ENCODE results near the gene RFTN1.

RFTN1 gene

GRCh38 chr3:16470590-16470989 lies 42.9 kb downstream of the RFTN1 start:
- ChIA-PET CTCF (no interaction called here), POLR2A (no interaction called here)
- H3K4me3 ChIP-seq (ENCODE audit: low read depth, low read length): no peak overlapping the region
- no peak for TF ChIP-seq CTCF (IDR thresholded peaks at IDR 0.05; ENCODE audit: insufficient read depth, low read length, missing control alignments)
- DNase-seq (ENCODE audit: low read depth, low spot score): no peak

- ChIA-PET CTCF (no interaction called here), POLR2A (no interaction called here)
- no peak overlapping the region for H3K4me3 ChIP-seq (ENCODE audit: low read depth, low read length)
- no peak for DNase-seq (ENCODE audit: low read depth, low spot score)
- TF ChIP-seq CTCF (IDR thresholded peaks at IDR 0.05; ENCODE audit: insufficient read depth, low read length, missing control alignments): no peak
These were observed 45.0 kb downstream of the RFTN1 start for GRCh38 chr3:16468336-16469098.

GRCh38 chr3:16468002-16468335 lies 45.5 kb downstream of the RFTN1 start:
- TF ChIP-seq CTCF (IDR thresholded peaks at IDR 0.05; ENCODE audit: insufficient read depth, low read length, missing control alignments): no peak
- no peak overlapping the region for H3K4me3 ChIP-seq (ENCODE audit: low read depth, low read length)
- ChIA-PET POLR2A (no interaction called here), CTCF (no interaction called here)
- no peak for DNase-seq (ENCODE audit: low read depth, low spot score)

- no peak overlapping the region for H3K4me3 ChIP-seq (ENCODE audit: low read depth, low read length)
- POLR2A ChIA-PET: no interaction called here
- DNase-seq (ENCODE audit: low read depth, low spot score): no peak
- no peak for TF ChIP-seq CTCF (IDR thresholded peaks at IDR 0.05; ENCODE audit: insufficient read depth, low read length, missing control alignments)
- CTCF ChIA-PET: no interaction called here
These were observed 46.1 kb downstream of the RFTN1 start for GRCh38 chr3:16467393-16467792.

- ChIA-PET CTCF (no interaction called here), POLR2A (no interaction called here)
- no peak for TF ChIP-seq CTCF (IDR thresholded peaks at IDR 0.05; ENCODE audit: insufficient read depth, low read length, missing control alignments)
These were observed 46.7 kb downstream of the RFTN1 start for GRCh38 chr3:16466822-16467221.

GRCh38 chr3:16464511-16465148 lies 48.9 kb downstream of the RFTN1 start:
- CTCF ChIA-PET: interaction anchor here (1.0 kb wide), 1 partner anchor 12 kb away, joined by 3 read pairs; no protein-coding TSS in a partner anchor
- POLR2A ChIA-PET: no interaction called here
- DNase-seq (ENCODE audit: low read depth, low spot score): no peak
- TF ChIP-seq CTCF (IDR thresholded peaks at IDR 0.05; ENCODE audit: insufficient read depth, low read length, missing control alignments): no peak
- no peak overlapping the region for H3K4me3 ChIP-seq (ENCODE audit: low read depth, low read length)

More at GRCh38 chr3:16466822-16467221, 46.7 kb downstream of the RFTN1 start:
- no peak for DNase-seq (ENCODE audit: low read depth, low spot score)
- no peak overlapping the region for H3K4me3 ChIP-seq (ENCODE audit: low read depth, low read length)

All from AG04449 (cell line).